HCT116 (cell line): ENCODE results near the gene TARBP1. TPM values are rescaled to one million over a fixed set of nuclear protein-coding genes. Genes with fewer than 3 reads are reported as not detected.

ENCODE experiments used
- ATAC-seq: fragments of 200-7000 bp; cut with Tn5 transposase; 2 replicates; pipeline ENCODE4 v1.9.1; 2020; ENCODE audit warnings: mild to moderate bottlenecking, moderate library complexity
- BruUV-seq: library from RNA; stranded (reverse); fragments of 400-500 nt; replicated peaks from 2 replicates; lab custom pipeline; 2021; lab: Mats Ljungman, UMichigan
- CTCF ChIA-PET: fragments of 300-600 bp; sonication (Branson Sonifier 250); formaldehyde crosslinking; loops from one replicate; lab custom pipeline; 2021; ENCODE audit warnings: antibody characterized with exemption; lab: Charles Lee
- POLR2A ChIA-PET: fragments of 300-600, 350-600 bp; sonication (Branson Sonifier 250); formaldehyde crosslinking; loops from one replicate; lab custom pipeline; 2021; ENCODE audit warnings: antibody characterized with exemption; lab: Charles Lee
- RAD21 ChIA-PET, 2 experiments: fragments of 300-600 bp; sonication (Branson Sonifier 250); formaldehyde crosslinking; loops; one replicate each; lab custom pipeline; 2023; ENCODE audit warnings: low total read pairs in 2 of 2; ENCODE audit not compliant: uncharacterized antibody in 2 of 2, unreplicated experiment in 2 of 2, low non-redundant PET in 1 of 2; lab: Charles Lee
- DNase-seq: peaks from one replicate; pipeline ENCODE4 v3.0.0-alpha.2; 2010; ENCODE audit warnings: low read depth, low spot score
- H2AFZ ChIP-seq: fragments of 200-600 bp; shearing (Covaris generic), sonication (generic); 2 replicates; pipeline ENCODE4 v1.6.1; 2017; ENCODE audit warnings: low read depth, mixed run types, mixed read lengths, antibody characterized with exemption, low read length; ENCODE audit not compliant: poor library complexity, severe bottlenecking
- H3K27ac ChIP-seq: 2 replicates; pipeline ENCODE4 v1.5.1; 2012; ENCODE audit warnings: low read depth, low read length
- H3K27me3 ChIP-seq: fragments of 200-600 bp; sonication (generic); 2 replicates; pipeline ENCODE4 v1.6.1; 2016; ENCODE audit warnings: mixed run types, low read length, mixed read lengths; ENCODE audit not compliant: insufficient read depth
- H3K36me3 ChIP-seq, 2 experiments: fragments of 200-500 bp in 1 of 2; fragments of 200-600 bp in 1 of 2; sonication (Bioruptor generic) in 1 of 2; sonication (generic) in 1 of 2; 2 replicates each; pipeline versions ENCODE4 v1.5.1 to v1.6.1; 2014 to 2016; ENCODE audit warnings: low read length in 2 of 2, inconsistent platforms in 1 of 2, mixed read lengths in 1 of 2, mixed run types in 1 of 2; ENCODE audit not compliant: insufficient read depth in 2 of 2, control insufficient read depth in 1 of 2
- H3K4me1 ChIP-seq, 2 experiments: fragments of 200-600 bp in 1 of 2; sonication (generic) in 1 of 2; 2 replicates each; pipeline versions ENCODE4 v1.5.1 to v1.6.1; 2012 to 2017; ENCODE audit warnings: low read length in 2 of 2, inconsistent platforms in 1 of 2, mild to moderate bottlenecking in 1 of 2, mixed read lengths in 1 of 2, mixed run types in 1 of 2, moderate library complexity in 1 of 2; ENCODE audit not compliant: insufficient read depth in 2 of 2, control insufficient read depth in 1 of 2
- H3K4me2 ChIP-seq: fragments of 200-600 bp; sonication (generic); 2 replicates; pipeline ENCODE4 v1.6.1; 2017; ENCODE audit warnings: mixed run types, low read length, mixed read lengths
- H3K4me3 ChIP-seq, 2 experiments: fragments of 200-600 bp in 1 of 2; sonication (generic) in 1 of 2; replicated peaks in 1 of 2; 2 replicates each; pipeline ENCODE4 v1.5.1; 2011 to 2016; ENCODE audit warnings: low read length in 2 of 2, control low read depth in 1 of 2, low read depth in 1 of 2, mild to moderate bottlenecking in 1 of 2, mixed read lengths in 1 of 2, mixed run types in 1 of 2
- H3K79me2 ChIP-seq: fragments of 200-600 bp; sonication (generic); 2 replicates; pipeline ENCODE4 v1.6.1; 2017; ENCODE audit warnings: mild to moderate bottlenecking, mixed run types, low read length, moderate library complexity, mixed read lengths; ENCODE audit not compliant: insufficient read depth
- H3K9ac ChIP-seq: fragments of 200-600 bp; sonication (generic); 2 replicates; pipeline ENCODE4 v1.6.1; 2016; ENCODE audit warnings: low read length, mixed read lengths
- H3K9me2 ChIP-seq: fragments of 200-600 bp; sonication (generic), shearing (Covaris generic); 2 replicates; pipeline ENCODE4 v1.6.1; 2017; ENCODE audit warnings: mixed run types, mild to moderate bottlenecking, moderate library complexity; ENCODE audit not compliant: insufficient read depth
- H3K9me3 ChIP-seq, 2 experiments: fragments of 200-500 bp in 1 of 2; fragments of 200-600 bp in 1 of 2; sonication (Bioruptor generic) in 1 of 2; sonication (generic) in 1 of 2; 2 replicates each; pipeline ENCODE4 v1.6.1; 2014 to 2017; ENCODE audit warnings: low read length in 2 of 2, mixed read lengths in 2 of 2, inconsistent platforms in 1 of 2, low read depth in 1 of 2, mild to moderate bottlenecking in 1 of 2, mixed run types in 1 of 2, moderate library complexity in 1 of 2; ENCODE audit not compliant: control insufficient read depth in 1 of 2, insufficient read depth in 1 of 2
- H4K20me1 ChIP-seq: fragments of 200-600 bp; sonication (generic), shearing (Covaris generic); 2 replicates; pipeline ENCODE4 v1.6.1; 2017; ENCODE audit warnings: mixed run types, mild to moderate bottlenecking, moderate library complexity; ENCODE audit not compliant: insufficient read depth
- CEBPB ChIP-seq: IDR thresholded peaks from 2 replicates; pipeline ENCODE4 v1.6.1; 2012; ENCODE audit warnings: low read depth
- EGR1 ChIP-seq: IDR thresholded peaks from 2 replicates; pipeline ENCODE4 v1.6.1; 2012; ENCODE audit warnings: low read depth
- EZH2 ChIP-seq: fragments of 200-600 bp; sonication (generic); IDR thresholded peaks from 2 replicates; pipeline ENCODE4 v1.6.1; 2017; ENCODE audit warnings: antibody characterized with exemption, mixed run types
- EZH2phosphoT487 ChIP-seq: fragments of 200-600 bp; IDR thresholded peaks from 2 replicates; pipeline ENCODE4 v1.6.1; 2018; ENCODE audit warnings: antibody characterized with exemption, borderline replicate concordance
- FOSL1 ChIP-seq: IDR thresholded peaks from 2 replicates; pipeline ENCODE4 v1.6.1; 2012; ENCODE audit warnings: low read depth
- JUND ChIP-seq: IDR thresholded peaks from 2 replicates; pipeline ENCODE4 v1.6.1; 2012
- POLR2A ChIP-seq: IDR thresholded peaks from 2 replicates; pipeline ENCODE4 v1.7.0; 2011; ENCODE audit warnings: borderline replicate concordance; ENCODE audit not compliant: insufficient read depth, insufficient read length; ENCODE audit errors: extremely low read depth
- SP1 ChIP-seq: IDR thresholded peaks from 2 replicates; pipeline ENCODE4 v1.6.1; 2012; ENCODE audit warnings: low read depth
- SRF ChIP-seq: IDR thresholded peaks from 2 replicates; pipeline ENCODE4 v1.6.1; 2012; ENCODE audit warnings: low read depth
- intact Hi-C: fragments of 100-400 bp; cut with micrococcal nuclease; formaldehyde crosslinking; loops from 2 replicates; pipeline ENCODE4 v1.10.0; 2022
- total RNA-seq: library from RNA; stranded (reverse); gene quantifications from one replicate; pipeline ENCODE4 v1.2.1, GENCODE V29; 2021; ENCODE audit not compliant: unreplicated experiment
- TF ChIP-seq, protein P1 (sequence below): IDR thresholded peaks from 2 replicates; pipeline ENCODE4 v1.6.1; 2012
- TF ChIP-seq, protein P2 (sequence below): IDR thresholded peaks from 2 replicates; pipeline ENCODE4 v1.6.1; 2011; ENCODE audit warnings: mild to moderate bottlenecking, low read length, moderate library complexity; ENCODE audit not compliant: insufficient replicate concordance; ENCODE audit errors: extremely low read depth
- TF ChIP-seq, protein P3 (sequence below): IDR thresholded peaks from 2 replicates; pipeline ENCODE4 v1.6.1; 2012; ENCODE audit warnings: low read depth

Gene TARBP1
- total RNA-seq, 1 experiment from 2014 or later = 17.2 TPM

DNA sequence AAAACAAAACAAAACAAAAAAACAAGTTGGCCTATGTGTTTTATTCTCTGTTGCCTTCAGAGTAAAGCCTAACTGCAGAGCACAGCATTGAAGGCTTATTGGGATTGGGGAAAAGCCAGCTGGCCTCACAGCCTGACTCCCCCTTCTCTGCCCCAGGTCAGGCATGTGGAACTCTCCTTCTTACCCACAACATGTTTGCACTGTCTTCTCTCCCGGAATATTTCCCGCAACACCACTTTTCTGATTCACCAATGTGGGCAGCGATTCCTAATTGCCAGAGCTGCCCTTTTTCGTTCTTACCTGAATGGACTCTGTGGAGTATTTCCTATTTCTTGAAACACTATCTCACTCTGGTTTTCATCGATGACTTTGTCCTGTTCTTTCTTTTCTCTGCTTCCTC, 2.8 kb upstream of the TARBP1 start:
- Histone ChIP-seq H3K79me2 (0 out of 2 replicates have a peak, but pooled peaks cover 2% of the 10 kb centered on the region), H3K4me3 (no peak overlapping the region), H3K9ac (no peak overlapping the region), H3K36me3 (no peaks in the 10 kb centered on the region), H4K20me1 (no peaks in the 10 kb centered on the region), H3K4me2 (no peak overlapping the region), H3K9me3 (no peaks in the 10 kb centered on the region), H3K27ac (no peak overlapping the region), H3K4me1 (peaks cover 3 to 18% of the 10 kb centered on the region in 2 experiments; a peak in 3 of 4 replicates), H3K27me3 (peaks cover 13% of the 10 kb centered on the region), H2AFZ (no peak overlapping the region), H3K9me2 (no peaks in the 10 kb centered on the region)
- ChIA-PET POLR2A (no interaction called here), CTCF (interaction anchor here (1.6 kb wide), 1 partner anchor 18 kb away, joined by 4 read pairs; no protein-coding TSS in a partner anchor), RAD21 (no interaction called here)
- ATAC-seq = no peak
- intact Hi-C loops = loop anchor here (10.0 kb wide), 1 partner anchor 367 kb away; no protein-coding TSS in a partner anchor
- DNase-seq = no peak
- TF ChIP-seq, protein P1, sequence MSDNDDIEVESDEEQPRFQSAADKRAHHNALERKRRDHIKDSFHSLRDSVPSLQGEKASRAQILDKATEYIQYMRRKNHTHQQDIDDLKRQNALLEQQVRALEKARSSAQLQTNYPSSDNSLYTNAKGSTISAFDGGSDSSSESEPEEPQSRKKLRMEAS = no peak
- TF ChIP-seq FOSL1 (no peak), POLR2A (no peak), SRF (no peak), EGR1 (no peak), EZH2phosphoT487 (no peak), SP1 (no peak), JUND (no peak), EZH2 (no peak), CEBPB (no peak)
- TF ChIP-seq, protein P2, sequence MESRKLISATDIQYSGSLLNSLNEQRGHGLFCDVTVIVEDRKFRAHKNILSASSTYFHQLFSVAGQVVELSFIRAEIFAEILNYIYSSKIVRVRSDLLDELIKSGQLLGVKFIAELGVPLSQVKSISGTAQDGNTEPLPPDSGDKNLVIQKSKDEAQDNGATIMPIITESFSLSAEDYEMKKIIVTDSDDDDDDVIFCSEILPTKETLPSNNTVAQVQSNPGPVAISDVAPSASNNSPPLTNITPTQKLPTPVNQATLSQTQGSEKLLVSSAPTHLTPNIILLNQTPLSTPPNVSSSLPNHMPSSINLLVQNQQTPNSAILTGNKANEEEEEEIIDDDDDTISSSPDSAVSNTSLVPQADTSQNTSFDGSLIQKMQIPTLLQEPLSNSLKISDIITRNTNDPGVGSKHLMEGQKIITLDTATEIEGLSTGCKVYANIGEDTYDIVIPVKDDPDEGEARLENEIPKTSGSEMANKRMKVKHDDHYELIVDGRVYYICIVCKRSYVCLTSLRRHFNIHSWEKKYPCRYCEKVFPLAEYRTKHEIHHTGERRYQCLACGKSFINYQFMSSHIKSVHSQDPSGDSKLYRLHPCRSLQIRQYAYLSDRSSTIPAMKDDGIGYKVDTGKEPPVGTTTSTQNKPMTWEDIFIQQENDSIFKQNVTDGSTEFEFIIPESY = no peak
- TF ChIP-seq, protein P3, sequence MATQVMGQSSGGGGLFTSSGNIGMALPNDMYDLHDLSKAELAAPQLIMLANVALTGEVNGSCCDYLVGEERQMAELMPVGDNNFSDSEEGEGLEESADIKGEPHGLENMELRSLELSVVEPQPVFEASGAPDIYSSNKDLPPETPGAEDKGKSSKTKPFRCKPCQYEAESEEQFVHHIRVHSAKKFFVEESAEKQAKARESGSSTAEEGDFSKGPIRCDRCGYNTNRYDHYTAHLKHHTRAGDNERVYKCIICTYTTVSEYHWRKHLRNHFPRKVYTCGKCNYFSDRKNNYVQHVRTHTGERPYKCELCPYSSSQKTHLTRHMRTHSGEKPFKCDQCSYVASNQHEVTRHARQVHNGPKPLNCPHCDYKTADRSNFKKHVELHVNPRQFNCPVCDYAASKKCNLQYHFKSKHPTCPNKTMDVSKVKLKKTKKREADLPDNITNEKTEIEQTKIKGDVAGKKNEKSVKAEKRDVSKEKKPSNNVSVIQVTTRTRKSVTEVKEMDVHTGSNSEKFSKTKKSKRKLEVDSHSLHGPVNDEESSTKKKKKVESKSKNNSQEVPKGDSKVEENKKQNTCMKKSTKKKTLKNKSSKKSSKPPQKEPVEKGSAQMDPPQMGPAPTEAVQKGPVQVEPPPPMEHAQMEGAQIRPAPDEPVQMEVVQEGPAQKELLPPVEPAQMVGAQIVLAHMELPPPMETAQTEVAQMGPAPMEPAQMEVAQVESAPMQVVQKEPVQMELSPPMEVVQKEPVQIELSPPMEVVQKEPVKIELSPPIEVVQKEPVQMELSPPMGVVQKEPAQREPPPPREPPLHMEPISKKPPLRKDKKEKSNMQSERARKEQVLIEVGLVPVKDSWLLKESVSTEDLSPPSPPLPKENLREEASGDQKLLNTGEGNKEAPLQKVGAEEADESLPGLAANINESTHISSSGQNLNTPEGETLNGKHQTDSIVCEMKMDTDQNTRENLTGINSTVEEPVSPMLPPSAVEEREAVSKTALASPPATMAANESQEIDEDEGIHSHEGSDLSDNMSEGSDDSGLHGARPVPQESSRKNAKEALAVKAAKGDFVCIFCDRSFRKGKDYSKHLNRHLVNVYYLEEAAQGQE = no peak
- no TSS peak for BruUV-seq
